NOMO-1 treated with DMSO at 0.1 percent for 48 hours (cell line): ENCODE measurements around the gene IVD.

Experiments
- DNase-seq: peaks from one replicate; lab custom pipeline; 2025; ENCODE audit not compliant: unreplicated experiment; lab: John Stamatoyannopoulos, UW

Gene IVD

DNA sequence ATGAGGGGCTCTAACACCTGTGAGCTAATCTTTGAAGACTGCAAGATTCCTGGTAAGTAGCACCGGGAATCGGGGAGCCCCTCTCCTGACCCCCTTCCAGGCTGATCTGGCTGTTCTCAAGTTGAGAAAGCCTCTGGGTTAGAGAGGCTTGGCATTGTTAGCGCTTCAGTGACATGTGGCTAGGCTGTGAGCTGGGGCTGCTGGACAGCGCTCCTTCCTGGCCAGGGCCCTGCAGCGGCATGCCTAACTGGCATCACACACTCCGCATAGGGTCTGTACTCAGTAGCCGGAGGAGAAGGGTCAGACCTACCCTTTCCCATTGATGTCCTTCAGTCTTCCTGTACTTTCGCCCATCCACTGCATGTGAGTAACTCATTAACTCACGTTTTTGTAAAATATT, 7.4 kb downstream of the IVD start:
- DNase-seq = no peak

DNA sequence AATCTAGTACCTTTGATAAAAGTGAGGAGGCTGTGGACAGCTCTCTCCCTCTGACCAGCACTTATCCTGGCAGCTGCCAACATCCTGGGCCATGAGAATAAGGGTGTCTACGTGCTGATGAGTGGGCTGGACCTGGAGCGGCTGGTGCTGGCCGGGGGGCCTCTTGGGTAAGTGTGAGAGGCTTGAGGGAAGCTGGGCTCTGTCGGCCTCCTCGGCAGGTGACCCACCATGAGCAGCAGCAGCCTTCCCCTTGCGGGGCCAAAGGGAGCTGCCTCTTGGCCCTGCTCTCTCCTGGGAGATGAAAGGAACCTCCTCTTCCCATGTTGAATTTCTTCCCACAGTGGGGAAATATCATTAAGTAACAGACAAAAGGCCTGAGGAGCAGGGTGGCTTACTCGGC, 9.2 kb downstream of the IVD start:
- DNase-seq = no peak

DNA sequence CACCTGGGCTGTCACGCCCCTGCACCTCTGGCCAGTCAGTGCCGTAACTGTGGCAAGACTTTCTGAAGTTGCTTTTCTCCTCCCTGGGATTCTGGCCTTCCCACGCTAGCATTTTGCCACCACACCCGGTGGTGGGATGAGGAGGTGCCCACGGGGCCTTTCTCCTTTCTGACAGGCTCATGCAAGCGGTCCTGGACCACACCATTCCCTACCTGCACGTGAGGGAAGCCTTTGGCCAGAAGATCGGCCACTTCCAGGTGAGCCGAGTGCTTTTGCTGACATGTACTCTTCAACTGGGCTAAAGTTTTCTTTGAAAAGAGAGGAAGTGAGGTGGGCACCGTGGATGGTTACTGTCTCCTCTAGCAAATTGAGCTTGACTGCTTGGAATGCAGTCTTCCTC, 9.6 kb downstream of the IVD start:
- DNase-seq = no peak

DNA sequence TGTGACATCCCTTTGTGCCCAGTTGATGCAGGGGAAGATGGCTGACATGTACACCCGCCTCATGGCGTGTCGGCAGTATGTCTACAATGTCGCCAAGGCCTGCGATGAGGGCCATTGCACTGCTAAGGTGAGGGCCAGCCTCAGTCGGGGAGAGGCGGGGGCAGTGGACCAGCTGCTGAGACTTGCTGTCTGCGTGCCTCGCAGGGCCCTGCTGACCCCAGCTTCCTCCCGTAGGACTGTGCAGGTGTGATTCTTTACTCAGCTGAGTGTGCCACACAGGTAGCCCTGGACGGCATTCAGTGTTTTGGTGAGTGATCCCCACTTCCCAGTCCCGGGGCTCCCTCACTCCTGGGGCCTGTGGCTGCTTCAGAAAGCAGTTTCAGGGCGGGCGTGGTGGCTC, 10.5 kb downstream of the IVD start:
- DNase-seq = no peak

DNA sequence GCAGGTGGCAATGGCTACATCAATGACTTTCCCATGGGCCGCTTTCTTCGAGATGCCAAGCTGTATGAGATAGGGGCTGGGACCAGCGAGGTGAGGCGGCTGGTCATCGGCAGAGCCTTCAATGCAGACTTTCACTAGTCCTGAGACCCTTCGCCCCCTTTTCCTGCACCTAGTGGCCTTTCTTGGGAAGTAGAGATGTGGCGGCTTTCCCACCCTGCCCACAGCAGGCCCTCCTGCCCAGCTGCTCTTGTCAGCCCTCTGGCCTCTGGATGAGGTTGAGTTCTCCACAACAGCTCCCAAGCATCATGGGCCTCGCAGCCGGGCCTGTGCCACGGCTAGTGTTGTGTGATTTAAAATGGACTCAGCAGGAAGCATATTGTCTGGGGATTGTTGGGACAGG, 12.5 kb downstream of the IVD start:
- DNase-seq = no peak

DNA sequence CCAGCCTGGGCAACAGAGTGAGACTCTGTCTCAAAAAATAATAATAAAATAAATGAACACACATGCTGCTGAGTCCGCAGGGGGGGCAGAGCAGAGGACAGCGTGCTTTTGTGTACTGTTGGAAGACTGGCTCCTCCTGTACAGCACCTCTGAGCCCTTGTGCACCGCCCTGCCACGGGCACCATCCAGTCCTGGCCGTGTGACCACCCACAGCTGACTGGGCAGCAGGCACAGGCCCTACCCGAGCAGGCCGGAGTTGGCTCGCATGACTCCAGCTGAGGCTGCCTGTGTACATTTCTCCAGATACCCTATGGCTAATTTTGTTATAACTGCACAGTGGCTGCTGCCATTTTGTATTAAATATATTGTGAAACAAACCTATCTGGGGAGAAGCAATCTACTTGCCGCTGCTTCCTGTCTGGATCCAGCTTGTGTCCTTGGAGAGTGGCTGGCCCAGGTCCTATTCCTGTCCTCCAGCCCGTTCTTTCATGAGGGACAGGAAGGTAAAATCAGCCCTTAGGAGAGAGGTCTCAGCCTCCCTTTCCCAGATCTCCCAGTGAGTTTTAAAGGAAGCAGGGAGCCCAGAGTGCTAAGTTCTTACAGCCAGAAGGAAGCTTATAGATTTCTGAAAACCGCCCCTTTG, 14.6 kb downstream of the IVD start:
- DNase-seq = no peak

DNA sequence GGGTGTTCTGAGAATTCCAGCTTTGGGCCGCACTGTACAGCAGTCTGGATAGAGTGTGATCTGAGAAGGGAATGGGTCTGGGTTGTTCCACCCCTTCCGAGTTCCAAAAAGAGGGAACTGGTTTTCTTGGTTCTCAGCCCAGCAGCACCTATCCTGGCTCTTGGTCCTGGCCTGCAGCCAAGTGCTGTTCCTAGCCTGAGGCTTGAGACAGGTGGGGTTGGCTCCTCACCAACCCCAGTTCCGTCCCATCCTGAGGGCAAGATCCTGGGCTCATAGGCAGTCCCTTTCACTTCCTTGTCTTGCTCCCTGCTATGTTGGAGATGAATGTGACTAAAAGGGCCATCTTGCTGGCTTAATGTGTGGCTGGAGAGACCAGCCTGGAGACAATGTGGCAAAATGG, 15.2 kb downstream of the IVD start:
- no peak for DNase-seq

DNA sequence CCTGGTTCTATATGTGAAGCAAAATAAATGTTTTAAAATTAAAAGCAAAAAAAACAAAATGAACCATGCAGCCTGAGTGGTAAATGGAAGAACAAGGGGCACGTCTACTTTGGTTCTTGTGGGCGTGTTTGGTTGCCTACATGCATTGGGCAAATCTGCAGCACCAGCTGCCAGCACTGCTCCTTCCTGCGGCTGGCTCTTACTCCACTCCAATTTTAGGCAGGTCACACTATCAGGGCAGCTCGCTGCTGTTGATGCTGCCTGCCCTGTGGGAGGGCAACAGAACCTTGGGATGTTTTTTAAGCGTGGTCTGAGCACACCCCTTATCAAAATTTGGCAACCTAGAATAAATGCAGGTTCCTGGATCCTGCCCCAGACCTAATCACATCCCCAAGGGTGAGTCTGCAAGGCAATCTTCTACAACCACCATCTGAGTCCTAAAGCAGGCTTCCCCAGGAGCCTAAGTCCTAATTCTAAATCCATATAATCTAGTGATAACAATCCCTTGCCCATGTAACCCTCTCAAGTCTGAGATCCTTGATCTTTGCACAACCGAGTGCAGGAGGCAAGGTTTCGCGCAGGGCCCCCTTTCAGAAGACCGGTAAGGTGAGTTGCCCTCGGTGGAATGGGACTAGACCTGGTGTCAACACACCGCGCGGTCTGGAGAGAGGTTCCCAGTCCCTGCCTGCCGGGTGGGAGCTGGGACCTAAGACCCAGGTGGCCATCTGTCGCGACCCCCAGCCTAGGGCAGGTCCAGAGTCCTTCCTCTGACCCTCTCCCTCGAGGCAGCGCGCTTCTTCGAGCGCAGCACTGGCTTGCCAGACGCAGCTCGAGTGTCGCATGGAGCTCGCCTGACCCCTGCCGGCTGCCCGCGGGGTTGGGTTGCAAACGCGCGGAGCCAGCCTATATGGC, 15.9 kb downstream of the IVD start:
- peak; percentile 59 for DNase-seq

DNA sequence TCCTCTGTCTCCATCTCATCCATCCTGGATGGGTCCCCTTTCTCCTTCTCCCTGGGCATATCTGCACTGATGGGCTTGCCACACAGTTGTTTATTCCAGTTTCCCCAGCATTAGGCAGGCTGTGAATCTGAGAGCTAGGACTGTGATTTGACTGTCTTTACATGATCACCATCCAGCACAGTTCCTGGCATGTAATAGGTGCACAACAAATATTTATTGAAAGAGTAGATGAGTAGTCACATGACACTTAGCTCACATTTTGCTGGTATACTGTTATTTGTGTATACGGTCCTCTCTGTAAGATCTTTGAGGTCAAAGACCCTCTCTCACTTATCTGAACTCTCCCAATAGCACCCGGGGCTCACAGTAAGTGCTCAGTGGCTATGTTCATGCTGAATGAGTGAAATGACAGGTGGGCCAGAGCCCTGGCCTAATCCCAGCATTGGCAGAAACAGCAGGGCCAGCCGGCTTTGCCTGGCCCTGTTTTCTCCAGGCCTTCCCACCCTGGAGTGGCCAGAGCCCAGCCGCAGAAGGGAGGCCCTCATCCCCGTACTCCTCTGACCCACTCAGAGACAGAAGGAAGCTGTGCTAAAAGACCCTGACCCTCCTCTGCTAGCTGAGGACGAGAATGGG, 19.0 kb downstream of the IVD start:
- no peak for DNase-seq

DNA sequence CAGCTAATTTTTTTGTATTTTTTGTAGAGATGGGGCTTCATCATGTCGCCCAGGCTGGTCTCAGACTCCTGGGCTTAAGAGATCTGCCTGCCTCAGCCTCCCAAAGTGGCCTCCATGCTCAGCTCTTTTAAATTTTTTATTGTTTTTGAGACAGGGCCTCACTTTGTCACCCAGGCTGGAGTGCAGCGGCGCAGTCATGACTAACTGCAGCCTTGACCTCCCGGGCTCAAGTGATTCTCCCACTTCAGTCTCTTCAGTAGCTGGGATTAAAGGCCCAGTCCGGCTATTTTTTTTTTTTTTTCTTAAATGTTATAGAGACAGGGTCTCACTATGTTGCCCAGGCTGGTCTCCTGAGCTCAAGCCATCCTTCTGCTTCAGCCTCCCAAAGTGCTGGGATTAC, 20.1 kb downstream of the IVD start:
- no peak for DNase-seq

DNA sequence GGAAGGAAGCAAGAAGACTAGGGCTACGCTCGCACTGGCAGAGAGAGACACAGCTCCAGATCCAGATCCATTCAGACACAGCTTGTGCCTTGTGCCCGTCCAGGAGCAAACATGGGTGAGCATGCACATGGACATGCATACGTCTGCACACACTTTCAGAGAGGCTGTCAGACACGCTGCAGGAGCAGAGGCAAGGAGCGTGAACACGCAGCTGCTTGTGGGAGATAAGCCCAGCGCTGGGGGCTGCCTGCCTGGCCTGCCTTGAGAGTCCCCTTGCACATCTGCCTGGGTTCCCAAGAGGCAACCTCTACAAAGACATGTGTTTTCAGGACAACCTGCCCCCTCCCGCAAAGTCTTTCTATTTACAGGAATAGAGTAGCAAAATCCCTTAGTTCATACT, 21.6 kb downstream of the IVD start:
- no peak for DNase-seq

DNA sequence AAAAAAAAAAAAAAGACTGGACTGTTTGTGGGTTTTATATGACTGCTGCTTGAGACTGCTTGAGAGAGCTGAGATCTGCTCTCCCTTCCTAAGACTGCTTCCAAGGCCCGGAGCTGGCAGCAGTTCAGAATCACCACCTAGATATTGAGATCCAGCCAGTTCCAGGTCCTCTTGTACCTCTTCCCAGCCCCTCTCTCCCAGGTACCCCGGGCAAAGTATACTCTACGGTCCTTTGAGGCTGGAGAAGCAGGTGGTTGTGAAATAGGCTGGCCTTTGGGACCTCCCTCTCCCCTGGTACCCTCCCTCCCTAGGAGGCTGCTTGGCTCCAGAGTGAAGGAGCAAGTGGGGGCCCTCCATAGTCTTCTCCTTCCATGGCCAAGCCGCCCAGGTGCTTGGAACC, 22.6 kb downstream of the IVD start:
- DNase-seq = no peak

DNA sequence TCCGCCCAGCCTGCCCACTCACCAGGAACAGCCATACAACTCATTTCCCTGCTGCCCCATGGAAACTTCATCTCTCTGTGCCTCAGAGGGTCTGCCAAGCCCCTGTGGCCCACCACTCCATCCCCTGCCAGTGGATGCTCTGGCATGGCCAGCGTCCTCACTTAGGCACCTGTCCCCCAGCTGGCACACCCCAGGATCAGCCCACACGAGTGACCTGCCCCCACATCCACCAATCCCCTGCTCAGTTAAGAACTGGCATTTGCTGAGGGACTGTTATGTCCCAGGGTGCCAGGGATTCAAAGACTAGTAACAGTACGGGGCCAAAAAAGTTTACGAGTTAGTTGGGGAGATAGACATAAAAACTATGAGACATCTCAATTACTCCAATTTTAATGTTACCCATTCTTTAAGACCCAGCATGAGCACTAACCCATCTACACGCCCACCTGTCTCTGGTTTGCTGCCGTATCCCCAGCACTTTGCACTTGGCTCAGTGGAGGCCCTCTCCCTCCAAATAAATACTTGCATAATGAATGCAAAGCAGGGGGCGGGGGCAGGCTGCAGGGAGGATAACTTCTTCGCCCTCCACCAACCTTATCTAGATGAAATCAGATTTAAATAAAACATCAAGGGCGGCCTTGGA, 23.6 kb downstream of the IVD start:
- DNase-seq = no peak

DNA sequence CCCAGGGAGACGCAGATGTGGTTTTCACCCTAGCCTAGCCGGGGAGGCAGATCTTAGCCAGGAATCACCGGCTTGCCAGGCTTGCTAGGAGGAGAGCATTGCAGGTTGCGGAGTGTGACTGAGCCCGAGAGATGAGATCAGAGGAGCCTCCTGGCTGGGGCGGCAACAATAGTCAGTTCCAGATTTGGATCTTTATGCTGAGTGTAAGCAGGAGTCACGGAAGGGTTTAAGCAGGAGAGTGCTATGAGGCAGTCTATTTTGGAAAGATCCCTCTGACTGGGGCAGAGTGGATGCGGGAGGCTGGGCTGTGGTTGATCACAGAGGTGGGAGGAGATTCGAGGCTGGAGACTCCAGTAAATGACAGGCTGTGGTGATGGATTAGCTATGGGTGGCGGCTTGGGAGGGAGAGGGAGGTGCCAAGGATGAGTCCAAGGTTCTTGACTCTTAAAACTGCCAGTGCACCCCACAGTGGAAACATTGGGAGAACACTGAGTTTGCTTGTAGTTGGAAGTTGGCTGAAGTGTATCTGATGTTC, 24.7 kb downstream of the IVD start:
- DNase-seq = no peak

DNA sequence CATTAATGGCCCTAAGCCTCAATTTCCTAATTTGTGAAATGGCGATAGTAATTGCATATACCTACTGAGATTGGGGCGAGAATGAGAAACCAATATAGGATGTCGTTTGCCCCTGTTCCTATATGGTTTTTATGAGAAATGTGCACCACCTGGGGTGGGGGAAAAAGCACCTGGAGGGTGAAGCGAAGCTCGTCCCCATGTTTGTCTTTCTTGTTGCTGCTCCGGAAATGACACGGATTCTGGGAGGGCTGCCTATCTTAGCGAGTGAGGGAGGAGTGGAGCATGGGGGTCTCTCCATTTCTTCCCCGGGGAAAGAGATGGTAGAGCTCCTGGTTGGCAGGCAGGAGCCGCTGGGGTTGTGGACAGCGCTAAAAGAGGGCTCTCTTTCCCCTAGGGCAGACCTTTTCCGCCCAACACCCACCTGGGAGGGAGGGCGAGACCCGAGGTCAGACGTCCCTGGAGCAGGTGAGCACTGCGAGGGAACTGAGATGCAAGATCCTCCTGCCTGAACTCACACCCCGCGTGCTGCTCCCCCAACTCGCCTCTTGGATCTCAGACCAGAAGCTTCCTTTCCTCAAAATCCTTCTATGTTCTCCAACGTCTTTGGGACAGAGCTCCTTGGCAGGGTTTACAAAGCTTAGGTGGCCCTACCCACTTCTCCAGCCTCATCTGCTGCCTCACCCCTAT, 29.6 kb downstream of the IVD start:
- DNase-seq = no peak

DNA sequence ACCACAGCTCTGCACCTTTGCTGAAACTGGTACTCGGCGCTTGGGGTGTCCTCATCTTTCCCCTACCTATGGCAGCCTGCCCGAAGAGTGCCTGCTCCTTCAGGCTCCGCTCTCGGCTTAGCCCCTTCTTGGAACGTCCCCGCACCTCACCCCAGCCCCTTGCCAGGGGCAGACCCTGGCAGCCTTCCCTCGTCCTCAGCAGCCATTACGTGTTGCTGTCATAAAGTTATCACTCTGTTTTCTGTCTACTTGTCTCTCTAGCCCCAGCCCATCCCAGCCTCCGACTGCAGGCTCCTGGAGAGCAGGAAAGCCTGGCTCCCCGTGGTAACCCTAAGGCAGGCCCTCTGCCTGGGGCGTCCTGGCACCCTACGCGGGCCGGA, 30.1 kb downstream of the IVD start:
- no peak for DNase-seq

DNA sequence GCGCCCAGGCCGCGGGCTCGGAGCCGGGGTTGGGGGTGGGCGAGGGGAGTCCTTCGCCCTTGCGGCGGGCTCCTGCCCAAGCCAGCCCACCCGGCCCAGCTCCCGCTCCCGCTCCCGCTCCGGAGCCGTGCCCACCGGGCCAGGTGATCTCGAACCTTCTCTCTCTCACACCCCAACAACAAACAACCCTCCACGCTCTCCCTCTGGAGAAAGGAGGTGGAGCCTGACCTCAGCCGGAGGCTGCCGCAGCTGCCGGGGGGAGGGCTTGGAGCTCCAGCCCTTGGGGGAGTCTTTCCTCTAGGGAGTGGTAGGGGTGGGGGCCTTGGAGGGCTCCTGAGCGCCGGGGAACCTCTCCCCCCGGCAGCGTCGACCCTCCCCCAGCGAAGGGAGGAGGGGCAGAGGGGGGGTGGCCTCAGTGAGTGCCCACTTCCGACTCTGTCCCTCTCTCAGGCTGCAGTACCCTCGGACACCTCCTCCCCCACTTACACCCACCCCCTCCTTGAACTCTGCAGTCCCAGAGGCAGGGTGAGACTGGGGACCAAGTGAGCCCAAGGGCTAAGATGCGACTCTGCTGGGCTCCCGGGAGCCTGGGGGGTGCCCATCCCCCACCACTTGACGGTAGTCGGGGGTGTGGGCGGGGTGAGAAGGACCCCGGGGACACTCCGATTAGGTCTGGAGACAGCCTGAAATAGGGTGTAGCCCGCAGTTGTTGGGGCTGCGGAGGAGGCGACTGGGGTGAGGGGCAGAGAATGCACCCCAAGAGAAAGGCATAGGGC, 30.7 kb downstream of the IVD start:
- no peak for DNase-seq

DNA sequence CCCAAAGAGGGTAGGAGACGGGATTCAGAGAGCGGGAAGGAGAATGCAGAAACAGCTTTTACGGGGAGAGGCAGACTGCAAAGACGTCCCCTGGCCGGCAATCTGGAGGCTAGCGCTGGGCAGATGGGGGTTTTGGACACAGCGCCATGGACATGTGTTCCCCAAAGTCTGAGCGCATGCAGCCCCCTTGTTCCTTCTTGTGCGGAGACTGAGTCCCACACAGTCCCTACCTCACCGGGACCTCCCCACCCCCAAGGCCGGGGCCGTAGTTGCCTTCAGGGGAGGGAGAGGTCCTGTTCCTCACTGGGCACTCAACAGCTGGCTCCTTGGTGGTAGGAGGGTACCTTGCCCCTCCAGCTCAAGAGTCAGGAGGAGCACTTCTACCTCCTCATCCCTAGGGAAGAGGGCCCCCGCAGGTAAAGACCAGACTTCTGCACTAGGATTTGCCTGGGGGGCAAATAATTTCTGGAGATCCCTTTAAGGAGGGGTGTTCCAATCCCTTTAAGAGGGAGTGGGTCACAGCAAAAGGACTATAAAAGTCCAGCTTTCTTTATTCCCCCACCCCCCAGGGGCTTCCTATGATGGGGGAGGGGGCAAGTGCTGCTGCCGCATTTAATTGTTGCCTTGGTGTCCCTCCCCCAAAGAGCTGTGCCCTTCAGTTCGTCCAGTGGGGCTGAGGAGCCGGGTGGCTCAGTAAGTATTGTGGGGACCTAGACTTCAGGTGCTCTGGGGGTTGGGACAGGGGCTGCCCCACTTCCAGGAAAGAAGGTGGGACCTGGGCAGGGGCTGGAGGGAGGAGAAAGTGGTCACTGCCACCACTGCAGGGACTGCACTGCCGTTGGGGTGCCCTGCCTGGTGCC, 31.5 kb downstream of the IVD start:
- no peak for DNase-seq
